Parathyroid adenoma (tissue), 2 donors: ENCODE measurements around the gene CELF6.

Experiments
- H2AFZ ChIP-seq: fragments of 300-600 bp; sonication (generic); one replicate; pipeline ENCODE4 v1.7.0; 2017; ENCODE audit warnings: antibody characterized with exemption, mild to moderate bottlenecking
- H3K27ac ChIP-seq: fragments of 300-600 bp; sonication (generic); one replicate; pipeline ENCODE4 v1.7.0; 2017
- H3K27me3 ChIP-seq: fragments of 300-600 bp; sonication (generic); one replicate; pipeline ENCODE4 v1.7.0; 2017; ENCODE audit warnings: low read length; ENCODE audit not compliant: control insufficient read depth, insufficient read depth
- H3K36me3 ChIP-seq: fragments of 300-600 bp; sonication (generic); one replicate; pipeline ENCODE4 v1.7.0; 2017; ENCODE audit warnings: low read length; ENCODE audit not compliant: control insufficient read depth, insufficient read depth
- H3K4me1 ChIP-seq: fragments of 300-600 bp; sonication (generic); one replicate; pipeline ENCODE4 v1.7.0; 2017; ENCODE audit warnings: control low read depth
- H3K4me2 ChIP-seq: fragments of 300-600 bp; sonication (generic); one replicate; pipeline ENCODE4 v1.7.0; 2017; ENCODE audit warnings: low read length
- H3K4me3 ChIP-seq: fragments of 300-600 bp; sonication (generic); one replicate; pipeline ENCODE4 v1.7.0; 2017; ENCODE audit warnings: low read depth, low read length
- H3K79me2 ChIP-seq: fragments of 300-600 bp; sonication (generic); one replicate; pipeline ENCODE4 v1.7.0; 2017; ENCODE audit warnings: control low read depth
- H3K9ac ChIP-seq: fragments of 300-600 bp; sonication (generic); one replicate; pipeline ENCODE4 v1.7.0; 2017; ENCODE audit warnings: mild to moderate bottlenecking
- H3K9me3 ChIP-seq: fragments of 300-600 bp; sonication (generic); one replicate; pipeline ENCODE4 v1.7.0; 2017; ENCODE audit warnings: low read length; ENCODE audit not compliant: control insufficient read depth
- CTCF ChIP-seq: fragments of 300-600 bp; sonication (generic); IDR thresholded peaks from one replicate; pipeline ENCODE4 v1.7.0; 2017; ENCODE audit warnings: antibody characterized with exemption, mild to moderate bottlenecking
- donor health status: primary hyperparathyroidism.

Gene CELF6

GRCh38 chr15:72323752-72324151 is 3.8 kb upstream of the CELF6 start:
- Histone ChIP-seq H3K79me2 (no peaks in the 10 kb centered on the region), H3K27ac (no peak overlapping the region), H2AFZ (no peak overlapping the region), H3K4me1 (no peaks in the 10 kb centered on the region), H3K27me3 (no peaks in the 10 kb centered on the region), H3K36me3 (no peaks in the 10 kb centered on the region), H3K4me2 (no peak overlapping the region), H3K4me3 (no peak overlapping the region), H3K9me3 (no peaks in the 10 kb centered on the region), H3K9ac (no peak overlapping the region)
- TF ChIP-seq CTCF, result no peak

- Histone ChIP-seq H3K36me3 (no peaks in the 10 kb centered on the region), H3K79me2 (no peaks in the 10 kb centered on the region), H3K27ac (no peak overlapping the region), H3K9me3 (no peaks in the 10 kb centered on the region), H3K27me3 (no peaks in the 10 kb centered on the region), H2AFZ (peak overlapping the region; percentile 42), H3K4me3 (no peak overlapping the region), H3K9ac (no peak overlapping the region), H3K4me1 (no peaks in the 10 kb centered on the region), H3K4me2 (no peak overlapping the region)
- TF ChIP-seq CTCF, result no peak
These were observed 485 bp downstream of the CELF6 start for GRCh38 chr15:72319360-72319984.

- no peak overlapping the region for H3K9ac ChIP-seq
- TF ChIP-seq CTCF, result no peak
- peak overlapping the region; percentile 68 for H2AFZ ChIP-seq
- H3K27ac ChIP-seq, result peak overlapping the region; percentile 29
- H3K4me3 ChIP-seq, result no peak overlapping the region
- H3K9me3 ChIP-seq, result no peaks in the 10 kb centered on the region
- H3K36me3 ChIP-seq, result no peaks in the 10 kb centered on the region
- H3K79me2 ChIP-seq, result no peaks in the 10 kb centered on the region
- no peaks in the 10 kb centered on the region for H3K27me3 ChIP-seq
- no peaks in the 10 kb centered on the region for H3K4me1 ChIP-seq
- H3K4me2 ChIP-seq, result no peak overlapping the region
These were observed 1.5 kb downstream of the CELF6 start for GRCh38 chr15:72318408-72318942.

- H3K27ac ChIP-seq, result no peak overlapping the region
- H3K79me2 ChIP-seq, result no peaks in the 10 kb centered on the region
- TF ChIP-seq CTCF, result no peak
- no peaks in the 10 kb centered on the region for H3K36me3 ChIP-seq
- H3K4me1 ChIP-seq, result no peaks in the 10 kb centered on the region
- no peak overlapping the region for H3K4me3 ChIP-seq
- no peaks in the 10 kb centered on the region for H3K27me3 ChIP-seq
- H3K9ac ChIP-seq, result no peak overlapping the region
- H3K9me3 ChIP-seq, result no peaks in the 10 kb centered on the region
- no peak overlapping the region for H3K4me2 ChIP-seq
- no peak overlapping the region for H2AFZ ChIP-seq
These were observed 4.1 kb downstream of the CELF6 start for GRCh38 chr15:72315706-72316370.
